Stimulated activated CD8-positive, alpha-beta memory T cell treated with anti-CD3 and anti-CD28 coated beads, Interleukin-12 subunit alpha, Interleukin-12 subunit beta, amount 100 ng/mL, for 1 hour (primary cell): Measurements from ENCODE around the gene BMPER.

Experiments
- DNase-seq: peaks from one replicate; pipeline ENCODE4 v3.0.0-alpha.2; 2020; ENCODE audit warnings: low read depth

The BMPER gene

GRCh38 chr7:34062826-34063225 lies 157.5 kb downstream of the BMPER start:
- DNase-seq, result no peak

- DNase-seq, result no peak
Observed at GRCh38 chr7:34064519-34065158, 159.3 kb downstream of the BMPER start.

GRCh38 chr7:34066411-34066810 lies 161.1 kb downstream of the BMPER start:
- DNase-seq, result no peak

- DNase-seq, result no peak
Observed at GRCh38 chr7:34067005-34067778, 161.9 kb downstream of the BMPER start.

DNA sequence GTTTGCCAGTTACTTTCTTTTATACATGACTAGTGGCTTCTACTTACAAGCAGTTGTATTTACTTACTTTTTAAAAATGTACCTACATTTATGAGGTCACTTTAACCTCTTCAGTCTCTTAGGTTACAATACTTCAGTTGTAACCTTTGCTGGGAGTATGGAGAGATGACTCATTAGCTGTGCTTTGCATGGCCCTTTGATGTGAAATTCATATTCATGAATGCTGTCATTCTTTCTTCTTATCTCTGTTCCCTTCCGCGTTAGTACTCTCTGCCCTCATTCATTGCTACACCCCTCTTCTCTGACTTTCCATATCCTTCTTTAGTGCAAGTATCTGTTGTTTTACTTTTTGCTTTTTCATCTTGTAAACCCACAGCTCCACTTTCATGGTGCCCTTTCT lies 164.3 kb downstream of the BMPER start:
- DNase-seq, result no peak

GRCh38 chr7:34070511-34071323 lies 165.4 kb downstream of the BMPER start:
- no peak for DNase-seq

- no peak for DNase-seq
Observed at GRCh38 chr7:34073676-34074075, 168.3 kb downstream of the BMPER start.

- DNase-seq, result no peak
Observed at GRCh38 chr7:34074421-34074820, 169.1 kb downstream of the BMPER start.

DNA sequence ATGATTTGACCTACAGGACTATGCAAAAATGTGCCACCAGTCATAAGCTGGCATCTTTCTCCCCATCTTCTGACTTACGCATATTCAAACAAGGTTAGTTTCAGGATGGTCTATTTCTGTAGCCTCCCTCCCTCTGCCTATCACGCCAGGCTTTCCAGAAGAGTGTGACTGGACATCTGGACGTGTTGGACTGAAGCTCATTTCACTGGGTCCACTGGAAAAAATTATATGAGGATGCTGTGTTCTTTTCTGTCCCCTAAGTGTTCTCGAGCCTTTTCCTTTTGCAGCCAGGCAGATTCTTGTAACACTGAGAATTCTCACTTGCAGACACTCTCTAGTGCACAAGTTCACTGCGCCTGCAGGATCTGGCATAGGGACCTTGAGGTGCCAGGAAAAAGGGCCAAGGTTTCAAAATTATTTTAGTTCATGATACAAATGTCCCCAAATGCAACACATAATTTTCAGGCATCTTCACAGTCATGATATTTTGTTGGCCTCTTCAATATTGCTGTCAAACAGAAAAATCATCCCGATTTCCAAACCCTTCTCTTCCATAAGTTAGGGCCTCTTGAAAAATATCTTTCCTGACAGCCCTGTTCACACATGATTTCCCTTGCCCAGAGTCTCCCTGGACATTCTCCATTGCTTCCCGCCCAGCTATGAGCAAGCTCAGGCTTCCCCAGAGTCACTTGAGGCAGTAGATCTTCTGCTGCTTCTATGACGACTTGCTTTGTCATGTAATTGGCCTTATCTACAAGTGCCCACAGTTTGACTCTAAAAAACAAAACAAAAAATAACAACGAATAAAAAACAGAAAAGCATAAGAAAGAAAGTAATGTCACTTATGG lies 170.4 kb downstream of the BMPER start:
- no peak for DNase-seq

GRCh38 chr7:34077168-34077567 lies 171.8 kb downstream of the BMPER start:
- no peak for DNase-seq

GRCh38 chr7:34078864-34079263 lies 173.5 kb downstream of the BMPER start:
- no peak for DNase-seq

DNA sequence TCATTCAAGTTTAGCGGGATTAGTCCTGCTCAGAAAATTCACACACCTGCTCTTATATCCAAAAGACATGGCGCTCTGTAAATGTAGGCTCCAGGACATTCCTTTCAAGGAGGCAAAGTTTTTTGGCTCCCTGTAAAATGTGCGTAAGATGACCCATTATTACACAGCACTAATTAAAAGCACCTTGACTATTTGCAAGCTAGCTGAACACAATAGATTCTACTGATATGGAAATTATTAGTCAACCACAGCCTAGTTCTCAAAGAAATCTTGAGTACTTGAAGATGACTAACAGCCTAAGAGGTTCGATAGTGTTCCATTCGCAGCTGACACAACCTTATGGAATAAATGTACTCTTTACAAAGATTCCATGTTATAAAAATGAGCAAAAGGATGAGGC lies 175.2 kb downstream of the BMPER start:
- DNase-seq, result no peak

- no peak for DNase-seq
Observed at GRCh38 chr7:34081935-34082334, 176.6 kb downstream of the BMPER start.

- no peak for DNase-seq
Observed at GRCh38 chr7:34083440-34083839, 178.1 kb downstream of the BMPER start.

DNA sequence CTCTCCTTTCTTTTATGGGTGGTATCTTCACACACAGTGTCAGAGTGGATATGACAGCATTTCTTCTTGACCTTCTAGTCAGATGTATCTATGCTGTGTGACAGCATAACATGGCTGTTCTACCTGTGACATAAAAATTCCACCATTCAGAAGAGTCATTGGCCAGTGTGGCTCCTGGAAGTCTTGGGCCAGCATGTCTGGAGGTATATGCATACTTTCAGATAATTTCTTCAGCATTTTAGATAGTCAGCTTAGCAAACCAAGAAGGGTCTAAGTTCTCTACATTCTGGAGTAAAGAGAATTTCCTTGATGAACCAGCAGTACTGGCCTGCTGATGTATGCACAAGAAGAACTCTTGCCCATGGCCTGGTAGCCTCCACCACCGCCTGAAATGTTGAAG lies 179.3 kb downstream of the BMPER start:
- no peak for DNase-seq

DNA sequence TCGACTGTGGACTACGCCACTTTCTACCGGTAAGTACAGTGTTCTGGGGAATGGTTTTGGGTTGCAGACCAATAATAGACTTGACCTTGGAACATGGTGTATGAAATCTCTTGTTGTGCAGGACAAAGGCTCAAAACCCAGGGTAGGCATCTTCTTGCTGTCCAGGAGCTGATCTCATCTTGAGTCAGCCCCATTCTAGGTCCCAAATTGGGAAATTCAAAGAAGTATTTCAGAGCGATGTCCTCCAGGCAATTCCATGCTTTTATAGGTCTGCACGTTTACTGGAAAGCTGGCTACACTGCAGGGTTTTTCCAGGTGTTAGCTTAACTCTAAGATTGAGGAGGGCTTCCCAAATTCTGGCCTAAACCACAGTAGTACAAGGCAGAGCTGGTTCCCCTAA lies 180.7 kb downstream of the BMPER start:
- no peak for DNase-seq

GRCh38 chr7:34086981-34087380 lies 181.6 kb downstream of the BMPER start:
- no peak for DNase-seq

DNA sequence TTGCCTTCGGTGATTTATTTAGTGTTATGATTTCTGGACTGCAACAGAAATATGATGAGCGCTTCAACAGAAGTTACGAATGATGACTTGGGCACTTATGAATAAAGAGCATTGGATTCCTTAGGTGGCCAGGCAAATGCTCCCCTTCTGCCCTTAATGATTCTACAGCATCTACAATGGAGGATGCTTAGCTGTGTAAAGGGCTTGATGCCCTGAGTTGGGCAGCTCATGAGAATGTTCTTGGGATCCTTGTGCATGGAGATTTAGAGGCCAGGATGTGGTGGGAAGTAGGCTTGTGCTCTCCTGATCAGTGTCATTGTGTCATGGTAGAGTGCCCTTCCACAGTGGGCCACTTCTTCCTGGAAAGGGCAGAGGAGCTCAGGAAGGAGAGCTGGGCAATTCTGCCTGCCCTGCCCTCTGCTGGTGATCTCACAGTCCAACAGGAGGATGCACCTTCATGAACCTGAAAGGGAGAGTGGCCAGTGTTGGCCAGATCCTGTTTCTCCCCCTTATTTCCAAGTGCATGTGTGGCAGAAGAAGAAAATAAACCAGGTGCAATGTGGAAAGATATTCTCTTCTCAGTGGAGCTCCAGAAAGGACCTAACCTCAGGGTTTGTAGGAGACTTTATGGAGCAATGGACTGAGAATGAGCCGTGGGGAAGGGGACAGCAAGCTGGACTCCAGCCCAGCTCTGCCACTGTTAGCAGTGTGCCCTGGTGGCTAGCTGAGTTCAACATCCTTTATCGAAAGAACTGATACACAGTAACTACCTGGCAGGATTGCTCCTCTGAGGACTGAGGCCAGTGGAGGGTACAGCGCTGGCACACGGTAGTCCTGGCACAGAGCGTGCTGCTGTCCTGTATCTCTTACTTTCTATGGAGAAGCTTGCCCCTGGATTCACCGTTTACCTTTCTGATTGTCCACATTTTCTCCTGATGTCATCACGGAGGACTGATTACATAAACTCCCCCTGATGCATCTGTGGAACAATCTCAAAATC lies 182.9 kb downstream of the BMPER start:
- DNase-seq, result no peak

GRCh38 chr7:34090816-34091215 lies 185.5 kb downstream of the BMPER start:
- no peak for DNase-seq

DNA sequence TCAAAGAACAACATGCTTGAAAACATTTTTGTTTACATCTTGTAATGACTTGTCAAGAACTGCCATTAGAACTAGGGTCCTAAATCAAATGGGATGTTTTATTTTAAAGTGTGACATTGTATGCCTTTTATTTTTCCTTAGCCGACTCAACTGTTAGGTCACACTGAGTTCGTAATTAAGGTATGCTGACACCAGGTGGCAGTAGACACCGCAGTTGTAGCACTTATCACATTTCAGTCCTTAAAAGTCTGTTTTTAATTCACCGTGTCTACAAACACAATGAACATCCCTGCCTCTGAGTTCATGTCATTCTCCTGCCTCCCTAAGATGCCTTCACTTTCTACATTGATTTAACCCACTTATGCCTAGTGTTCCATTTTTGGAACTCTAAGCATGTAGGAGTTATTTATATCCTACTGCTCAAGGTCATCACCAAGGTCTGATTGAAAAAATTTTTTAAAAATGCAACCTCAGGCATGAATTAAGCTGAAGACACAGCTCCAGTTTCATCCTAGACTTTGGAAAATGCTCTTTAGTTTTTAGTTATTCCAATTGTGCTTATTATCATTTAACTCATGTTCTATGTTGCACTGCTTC lies 186.1 kb downstream of the BMPER start:
- no peak for DNase-seq
